Measurements from ENCODE around the gene CPNE6. TPM values are rescaled to one million over a fixed set of nuclear protein-coding genes. Genes with fewer than 3 reads are reported as not detected.

CPNE6 gene
- total and polyA plus RNA-seq, 4 experiments from 2014 or later, result 0.04 TPM; not detected in 3

DNA sequence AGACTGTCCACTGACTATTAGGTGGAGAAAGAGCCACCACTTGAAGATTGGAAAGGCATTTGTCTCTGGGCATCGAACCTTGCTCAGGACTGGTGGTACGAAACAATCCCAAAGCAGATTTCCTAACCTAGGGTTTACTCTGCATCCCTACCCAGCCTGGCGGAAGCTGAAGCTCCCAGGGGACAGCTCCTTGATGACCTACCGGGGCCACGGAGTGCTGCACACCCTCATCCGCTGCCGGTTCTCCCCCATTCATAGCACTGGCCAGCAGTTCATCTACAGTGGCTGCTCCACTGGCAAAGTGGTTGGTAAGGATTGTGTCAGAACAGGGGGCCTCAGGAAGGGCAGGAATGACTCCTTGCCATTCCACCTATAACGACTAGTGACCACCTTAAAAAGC is 49.8 kb downstream of the CPNE6 start:
- Histone ChIP-seq H3K27me3 (ENCODE audit: insufficient read depth, low read length) (no peaks in the 10 kb centered on the region), H3K4me1 (ENCODE audit: insufficient read depth, low read length) (peaks cover 14% of the 10 kb centered on the region), H3K9me3 (ENCODE audit: control insufficient read depth in 1 of 2, low read length in 2 of 2) (no peaks in the 10 kb centered on the region), H3K27ac (ENCODE audit: low read depth, low read length) (no peak overlapping the region), H3K4me3 (ENCODE audit: low read length in 2 of 2) (no peak overlapping the region), H3K36me3 (ENCODE audit: insufficient read depth, low read length) (peaks cover 63% of the 10 kb centered on the region)
- intact Hi-C loops (cut with micrococcal nuclease), result no loop called here
- H3K4me1 Mint-ChIP-seq, result peaks cover 10 to 29% (median 12%) of the 10 kb centered on the region in 4 donors
- peak overlapping the region in 1 of 7 donors; percentile 42 for H3K27ac Mint-ChIP-seq
- POLR2A ChIA-PET (ENCODE audit: partially characterized antibody), result interaction anchor here (0.6 to 9.6 kb wide), 3 partner anchors 13 to 50 kb away, joined by 3 to 347 read pairs (median 3); partner anchors contain the start of genes EMC9, FITM1, PSME1 and PSME2
- CTCF ChIA-PET (ENCODE audit: partially characterized antibody), result interaction anchor here (0.7 to 1.1 kb wide), 2 partner anchors 14 to 30 kb away, joined by 3 read pairs; no protein-coding TSS in a partner anchor
- no peak for DNase-seq
- H3K4me3 Mint-ChIP-seq, result no peak overlapping the region
- no peaks in the 10 kb centered on the region for H3K27me3 Mint-ChIP-seq
- H3K9me3 Mint-ChIP-seq, result no peaks in the 10 kb centered on the region
- peaks cover 62 to 65% of the 10 kb centered on the region in 2 donors for H3K36me3 Mint-ChIP-seq

DNA sequence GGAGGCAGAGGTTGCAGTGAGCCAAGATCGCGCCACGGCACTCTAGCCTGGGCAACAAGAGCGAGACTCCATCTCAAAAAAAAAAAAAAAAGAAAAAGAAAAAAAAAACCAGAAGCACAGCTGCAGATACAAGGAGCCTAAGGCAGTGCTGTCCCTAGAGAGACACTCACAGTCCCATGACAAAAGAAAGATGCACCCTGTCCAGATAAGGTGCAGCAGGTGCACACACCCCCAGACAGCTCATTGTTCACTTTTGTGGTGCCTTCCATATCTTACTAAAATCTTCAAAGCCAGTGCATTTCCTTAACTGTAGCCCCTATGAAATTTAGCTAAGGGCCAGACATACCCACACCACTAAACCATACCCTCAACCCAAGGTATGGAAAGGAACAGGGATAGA is 51.1 kb downstream of the CPNE6 start:
- Histone ChIP-seq H3K9me3 (ENCODE audit: control insufficient read depth in 1 of 2, low read length in 2 of 2) (no peaks in the 10 kb centered on the region), H3K27ac (ENCODE audit: low read depth, low read length) (no peak overlapping the region), H3K27me3 (ENCODE audit: insufficient read depth, low read length) (no peaks in the 10 kb centered on the region), H3K36me3 (ENCODE audit: insufficient read depth, low read length) (peaks cover 60% of the 10 kb centered on the region), H3K4me3 (ENCODE audit: low read length in 2 of 2) (no peak overlapping the region), H3K4me1 (ENCODE audit: insufficient read depth, low read length) (peaks cover 2% of the 10 kb centered on the region)
- H3K27ac Mint-ChIP-seq, result peak overlapping the region in 4 of 7 donors; percentile 35 to 48 (median 40)
- intact Hi-C loops (cut with micrococcal nuclease), result no loop called here
- no peaks in the 10 kb centered on the region for H3K9me3 Mint-ChIP-seq
- H3K27me3 Mint-ChIP-seq, result no peaks in the 10 kb centered on the region
- peaks cover 56% of the 10 kb centered on the region in 2 donors for H3K36me3 Mint-ChIP-seq
- peaks cover 4 to 17% (median 8%) of the 10 kb centered on the region in 4 donors for H3K4me1 Mint-ChIP-seq
- POLR2A ChIA-PET (ENCODE audit: partially characterized antibody), result interaction anchor here (0.7 to 9.6 kb wide), 2 partner anchors 11 to 28 kb away, joined by 4 to 347 read pairs; partner anchors contain the start of genes EMC9, FITM1 and PSME1
- no peak overlapping the region for H3K4me3 Mint-ChIP-seq
- CTCF ChIA-PET (ENCODE audit: partially characterized antibody), result no interaction called here
- no peak for DNase-seq

DNA sequence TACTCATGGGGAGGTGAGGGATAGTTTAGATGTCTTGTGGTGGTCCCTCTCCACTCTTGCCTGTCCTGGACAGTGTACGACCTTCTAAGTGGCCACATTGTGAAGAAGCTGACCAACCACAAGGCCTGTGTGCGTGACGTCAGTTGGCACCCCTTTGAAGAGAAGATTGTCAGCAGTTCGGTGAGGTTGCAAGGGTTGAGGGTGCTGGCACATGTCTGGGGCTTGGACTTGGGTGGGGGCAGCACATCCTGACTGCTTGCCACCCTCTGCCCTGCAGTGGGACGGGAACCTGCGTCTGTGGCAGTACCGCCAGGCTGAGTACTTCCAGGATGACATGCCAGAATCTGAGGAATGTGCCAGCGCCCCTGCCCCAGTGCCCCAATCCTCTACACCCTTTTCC is 51.5 kb downstream of the CPNE6 start:
- H3K36me3 ChIP-seq (ENCODE audit: insufficient read depth, low read length), result peaks cover 55% of the 10 kb centered on the region
- no peaks in the 10 kb centered on the region for H3K4me1 ChIP-seq (ENCODE audit: insufficient read depth, low read length)
- H3K4me3 ChIP-seq (ENCODE audit: low read length in 2 of 2), result no peak overlapping the region
- Mint-ChIP-seq H3K27ac (peak overlapping the region in 2 of 7 donors; percentile 44 to 48), H3K36me3 (peaks cover 51% of the 10 kb centered on the region in 2 donors), H3K4me3 (no peak overlapping the region), H3K27me3 (no peaks in the 10 kb centered on the region), H3K4me1 (peaks cover 4 to 12% (median 7%) of the 10 kb centered on the region in 4 donors), H3K9me3 (no peaks in the 10 kb centered on the region)
- DNase-seq, result no peak
- H3K27ac ChIP-seq (ENCODE audit: low read depth, low read length), result no peak overlapping the region
- H3K27me3 ChIP-seq (ENCODE audit: insufficient read depth, low read length), result no peaks in the 10 kb centered on the region
- ChIA-PET POLR2A (ENCODE audit: partially characterized antibody) (no interaction called here), CTCF (ENCODE audit: partially characterized antibody) (no interaction called here)
- H3K9me3 ChIP-seq (ENCODE audit: control insufficient read depth in 1 of 2, low read length in 2 of 2), result no peaks in the 10 kb centered on the region
- intact Hi-C loops (cut with micrococcal nuclease), result no loop called here

DNA sequence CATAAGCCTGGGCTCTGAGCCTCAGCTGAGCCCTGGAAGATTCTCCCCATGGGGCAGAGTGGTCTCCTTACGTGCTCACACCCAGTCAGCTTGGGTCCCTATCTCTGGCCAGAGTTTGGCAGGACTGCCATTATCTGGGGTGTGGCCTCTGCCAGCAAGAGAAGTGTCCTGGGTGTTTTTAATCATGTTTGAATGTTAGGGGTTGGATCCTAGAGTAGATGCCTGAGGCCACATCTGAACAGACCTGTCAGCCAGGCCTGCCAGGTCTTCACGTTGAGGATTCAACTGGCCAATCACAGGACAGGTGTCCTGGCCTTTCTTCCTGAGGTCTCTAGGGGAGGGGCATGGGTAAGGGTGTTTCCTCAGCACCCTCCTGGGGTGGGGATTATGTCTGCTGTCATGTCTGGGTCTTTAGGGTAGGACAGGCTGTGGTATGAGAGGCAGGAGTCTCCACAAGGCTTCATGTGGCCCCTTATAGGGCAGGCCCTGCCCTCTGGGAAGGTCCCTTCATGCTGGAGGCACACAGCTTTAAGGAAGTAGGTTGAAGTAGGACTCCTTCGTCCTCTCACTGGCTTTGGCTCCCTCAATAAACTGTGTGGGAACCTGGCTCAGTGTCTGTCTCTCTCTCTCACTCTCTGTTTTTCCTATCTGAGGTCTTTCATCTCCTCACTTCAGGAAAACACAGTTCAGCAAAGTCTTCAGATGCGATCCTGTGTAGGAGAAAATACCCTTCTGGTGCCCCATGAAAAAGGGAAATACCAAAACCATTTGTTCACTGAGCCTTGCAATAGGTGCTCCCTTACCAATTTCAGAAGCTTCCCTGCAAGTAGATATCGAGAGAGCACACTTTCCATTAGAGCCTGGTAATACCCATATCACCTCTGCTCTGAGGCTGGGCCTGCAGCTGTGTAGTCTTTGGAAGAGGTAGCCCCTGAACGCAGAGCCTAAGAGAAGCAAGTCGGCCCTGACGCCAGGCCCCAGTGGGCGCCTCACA is 52.4 kb downstream of the CPNE6 start:
- no peak for DNase-seq
- Histone ChIP-seq H3K4me3 (ENCODE audit: low read length in 2 of 2) (no peak overlapping the region), H3K36me3 (ENCODE audit: insufficient read depth, low read length) (peaks cover 47% of the 10 kb centered on the region), H3K4me1 (ENCODE audit: insufficient read depth, low read length) (no peaks in the 10 kb centered on the region), H3K27ac (ENCODE audit: low read depth, low read length) (no peak overlapping the region), H3K27me3 (ENCODE audit: insufficient read depth, low read length) (no peaks in the 10 kb centered on the region), H3K9me3 (ENCODE audit: control insufficient read depth in 1 of 2, low read length in 2 of 2) (no peaks in the 10 kb centered on the region)
- H3K4me3 Mint-ChIP-seq, result no peak overlapping the region
- peaks cover 2 to 6% (median 4%) of the 10 kb centered on the region in 4 donors for H3K4me1 Mint-ChIP-seq
- H3K9me3 Mint-ChIP-seq, result no peaks in the 10 kb centered on the region
- peaks cover 43 to 44% of the 10 kb centered on the region in 2 donors for H3K36me3 Mint-ChIP-seq
- intact Hi-C loops (cut with micrococcal nuclease), result no loop called here
- peak overlapping the region in 5 of 7 donors; percentile 9 to 61 (median 51) for H3K27ac Mint-ChIP-seq
- no peaks in the 10 kb centered on the region for H3K27me3 Mint-ChIP-seq
- CTCF ChIA-PET (ENCODE audit: partially characterized antibody), result interaction anchor here (1.3 to 3.7 kb wide), 3 partner anchors 13 to 184 kb away, joined by 4 to 14 read pairs (median 6); partner anchors contain the start of genes CIDEB and PSME1
- POLR2A ChIA-PET (ENCODE audit: partially characterized antibody), result interaction anchor here (1.3 to 1.6 kb wide), 3 partner anchors 9 to 12 kb away, joined by 4 to 5 read pairs (median 4); partner anchors contain the start of gene PSME1

DNA sequence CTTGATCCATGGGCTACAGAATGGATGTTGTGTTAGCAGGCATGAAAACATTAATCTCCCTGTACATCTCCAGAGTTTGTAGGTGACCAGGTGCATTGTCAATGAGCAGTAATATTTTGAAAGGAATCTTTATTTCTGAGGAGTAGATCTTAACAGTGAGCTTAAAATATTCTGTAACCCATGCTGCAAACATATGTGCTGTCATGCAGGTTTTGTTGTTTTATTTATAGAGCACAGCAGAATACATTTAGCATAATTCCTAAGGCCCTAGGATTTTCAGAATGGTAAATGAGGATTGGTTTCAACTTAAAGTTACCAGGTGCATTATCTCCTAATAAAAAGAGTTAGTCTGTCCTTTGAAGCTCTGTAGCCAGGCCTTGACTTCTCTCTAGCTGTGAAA is 55.6 kb downstream of the CPNE6 start:
- no peaks in the 10 kb centered on the region for H3K27me3 Mint-ChIP-seq
- ChIA-PET POLR2A (ENCODE audit: partially characterized antibody) (interaction anchor here (1.1 to 16.1 kb wide), 4 partner anchors 9 to 20 kb away, joined by 3 to 347 read pairs (median 8); partner anchors contain the start of genes DCAF11, EMC9, NRL and PSME1), CTCF (ENCODE audit: partially characterized antibody) (interaction anchor here (0.9 to 3.7 kb wide), 3 partner anchors 11 to 74 kb away, joined by 3 to 14 read pairs (median 7); no protein-coding TSS in a partner anchor)
- no peak for DNase-seq
- intact Hi-C loops (cut with micrococcal nuclease), result no loop called here
- Histone ChIP-seq H3K9me3 (ENCODE audit: control insufficient read depth in 1 of 2, low read length in 2 of 2) (no peaks in the 10 kb centered on the region), H3K4me3 (ENCODE audit: low read length in 2 of 2) (no peak overlapping the region), H3K36me3 (ENCODE audit: insufficient read depth, low read length) (peaks cover 19% of the 10 kb centered on the region), H3K27ac (ENCODE audit: low read depth, low read length) (no peak overlapping the region), H3K4me1 (ENCODE audit: insufficient read depth, low read length) (peaks cover 4% of the 10 kb centered on the region), H3K27me3 (ENCODE audit: insufficient read depth, low read length) (no peaks in the 10 kb centered on the region)
- peaks cover 20 to 21% of the 10 kb centered on the region in 2 donors for H3K36me3 Mint-ChIP-seq
- peaks cover 3 to 13% (median 8%) of the 10 kb centered on the region in 4 donors for H3K4me1 Mint-ChIP-seq
- H3K4me3 Mint-ChIP-seq, result no peak overlapping the region
- H3K9me3 Mint-ChIP-seq, result no peaks in the 10 kb centered on the region
- peak overlapping the region in 1 of 7 donors; percentile 57 for H3K27ac Mint-ChIP-seq

DNA sequence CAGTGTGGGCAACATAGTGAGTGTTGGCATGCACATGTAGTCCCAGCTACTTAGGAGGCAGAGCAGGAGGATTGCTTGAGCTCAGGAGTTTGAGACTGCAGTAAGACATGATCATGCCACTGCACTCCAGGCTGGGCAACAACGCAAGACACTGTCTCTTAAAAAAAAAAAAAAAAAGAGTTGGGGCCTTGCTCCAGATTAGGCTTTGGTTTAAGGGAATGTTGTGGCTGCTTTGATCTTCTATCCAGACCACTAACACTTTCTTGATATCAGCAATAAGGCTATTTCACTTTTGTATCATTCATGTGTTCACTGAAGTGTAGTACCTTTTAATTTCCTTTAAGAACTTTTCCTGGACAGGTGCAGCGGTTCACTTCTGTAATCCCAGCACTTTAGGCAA is 56.3 kb downstream of the CPNE6 start:
- Histone ChIP-seq H3K9me3 (ENCODE audit: control insufficient read depth in 1 of 2, low read length in 2 of 2) (no peaks in the 10 kb centered on the region), H3K4me1 (ENCODE audit: insufficient read depth, low read length) (peaks cover 11% of the 10 kb centered on the region), H3K36me3 (ENCODE audit: insufficient read depth, low read length) (peaks cover 14% of the 10 kb centered on the region), H3K27me3 (ENCODE audit: insufficient read depth, low read length) (no peaks in the 10 kb centered on the region), H3K4me3 (ENCODE audit: low read length in 2 of 2) (no peak overlapping the region), H3K27ac (ENCODE audit: low read depth, low read length) (no peak overlapping the region)
- CTCF ChIA-PET (ENCODE audit: partially characterized antibody), result interaction anchor here (0.9 kb wide), 1 partner anchor 11 kb away, joined by 7 read pairs; no protein-coding TSS in a partner anchor
- H3K27me3 Mint-ChIP-seq, result no peaks in the 10 kb centered on the region
- H3K36me3 Mint-ChIP-seq, result peaks cover 15 to 18% of the 10 kb centered on the region in 2 donors
- intact Hi-C loops (cut with micrococcal nuclease), result no loop called here
- no peak for DNase-seq
- peaks cover 0 to 2% (median 0%) of the 10 kb centered on the region in 8 donors for H3K9me3 Mint-ChIP-seq
- peaks cover 10 to 20% (median 13%) of the 10 kb centered on the region in 4 donors for H3K4me1 Mint-ChIP-seq
- no peak overlapping the region for H3K4me3 Mint-ChIP-seq
- POLR2A ChIA-PET (ENCODE audit: partially characterized antibody), result interaction anchor here (1.1 to 16.1 kb wide), 4 partner anchors 8 to 20 kb away, joined by 3 to 347 read pairs (median 8); partner anchors contain the start of genes DCAF11, EMC9, NRL and PSME1
- peak overlapping the region in 1 of 7 donors; percentile 29 for H3K27ac Mint-ChIP-seq
